Measurements from ENCODE around the gene DHX38. TPM values are rescaled to one million over a fixed set of nuclear protein-coding genes. Genes with fewer than 3 reads are reported as not detected.
A peak's percentile ranks its signal among the peaks of the same experiment; 100 is the strongest.

DHX38 gene
- total RNA-seq, 1 experiment from 2014 or later = 32.3 TPM

DNA sequence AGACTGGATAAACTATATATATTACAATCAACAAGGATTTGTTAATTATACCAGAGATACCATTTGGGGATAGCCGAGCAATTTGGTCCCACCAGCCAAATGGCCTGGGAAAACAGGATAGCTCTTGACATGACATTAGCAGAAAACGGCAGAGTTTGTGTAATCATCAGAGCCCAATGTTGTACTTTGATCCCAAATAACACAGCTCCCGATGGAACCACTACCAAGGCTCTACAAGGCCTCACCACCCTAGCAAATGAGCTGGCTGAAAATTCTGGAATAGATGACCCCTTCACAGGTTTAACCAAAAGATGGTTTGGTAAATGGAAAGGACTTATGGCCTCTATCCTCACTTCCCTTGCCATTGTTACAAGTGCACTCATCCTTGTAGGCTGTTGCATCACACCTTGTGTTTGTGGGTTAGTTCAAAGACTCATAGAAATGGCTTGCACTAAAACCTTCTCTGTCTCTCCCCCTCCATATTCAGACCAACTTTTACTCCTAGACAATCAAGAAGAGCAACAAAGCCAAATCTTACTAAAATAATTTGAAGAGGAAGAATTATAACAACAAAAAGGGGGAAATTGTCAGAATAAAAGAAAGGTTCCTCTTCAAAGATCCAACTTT lies 9.8 kb upstream of the DHX38 start:
- no peak for DNase-seq (ENCODE audit: low read depth)

DNA sequence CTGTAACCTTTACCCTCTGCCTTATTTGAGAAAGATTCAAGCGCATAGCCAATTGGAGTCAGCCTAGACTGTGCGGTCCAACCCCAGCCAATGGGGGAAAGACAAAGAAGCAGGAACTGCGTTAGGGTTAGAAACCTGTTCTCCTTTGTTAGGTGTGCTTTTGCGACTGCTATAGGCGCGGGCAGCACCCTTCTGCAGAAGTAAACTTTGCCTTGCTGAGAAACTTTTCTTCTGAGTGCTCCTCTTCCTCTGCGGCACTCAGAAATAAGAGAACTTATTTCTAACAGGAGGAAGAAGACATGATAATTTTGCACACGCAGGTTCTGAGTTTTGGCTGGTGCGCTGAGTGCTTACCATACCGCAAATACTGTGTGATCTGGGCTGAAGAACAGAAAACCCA lies 9.2 kb upstream of the DHX38 start:
- no peak for DNase-seq (ENCODE audit: low read depth)

DNA sequence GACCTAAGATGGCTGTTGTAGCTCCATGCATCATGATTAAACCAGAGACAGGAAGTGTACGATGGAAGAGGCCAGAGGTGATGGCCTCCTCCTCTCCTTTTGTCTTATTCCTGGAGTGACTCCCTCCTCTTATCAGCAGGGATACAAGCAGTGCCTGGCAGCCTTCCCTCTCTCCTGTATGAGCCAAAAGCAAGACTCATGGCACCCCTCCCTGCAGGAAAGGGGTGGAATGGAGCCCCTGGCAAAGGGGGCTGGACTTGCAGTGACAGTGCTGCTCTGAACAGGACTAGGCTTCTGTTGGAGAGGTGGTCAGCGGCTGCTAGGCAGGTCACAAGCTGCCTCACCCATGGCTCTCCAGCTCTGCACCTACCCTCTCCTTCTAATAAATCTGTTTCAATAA lies 8.6 kb upstream of the DHX38 start:
- no peak for DNase-seq (ENCODE audit: low read depth)

DNA sequence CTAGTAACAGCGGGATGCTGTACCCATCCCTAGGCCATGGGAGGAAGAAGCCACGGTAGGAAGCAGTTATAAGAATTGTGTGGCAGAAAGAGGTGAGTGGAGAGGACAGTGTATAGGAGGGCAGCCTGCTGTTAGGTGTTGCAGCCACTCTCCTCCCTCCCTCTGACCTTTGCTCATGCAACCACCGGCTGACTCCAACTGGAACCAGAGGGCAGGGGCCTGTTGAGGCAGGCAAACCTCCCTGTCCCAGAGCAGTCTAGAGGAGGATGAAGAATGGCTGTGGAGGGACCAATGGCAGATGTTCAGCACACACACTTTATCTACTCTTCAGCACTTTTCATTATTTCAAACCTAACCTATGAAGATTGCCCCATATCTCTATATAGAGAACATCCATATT lies 2.4 kb upstream of the DHX38 start:
- DNase-seq (ENCODE audit: low read depth) = no peak

DNA sequence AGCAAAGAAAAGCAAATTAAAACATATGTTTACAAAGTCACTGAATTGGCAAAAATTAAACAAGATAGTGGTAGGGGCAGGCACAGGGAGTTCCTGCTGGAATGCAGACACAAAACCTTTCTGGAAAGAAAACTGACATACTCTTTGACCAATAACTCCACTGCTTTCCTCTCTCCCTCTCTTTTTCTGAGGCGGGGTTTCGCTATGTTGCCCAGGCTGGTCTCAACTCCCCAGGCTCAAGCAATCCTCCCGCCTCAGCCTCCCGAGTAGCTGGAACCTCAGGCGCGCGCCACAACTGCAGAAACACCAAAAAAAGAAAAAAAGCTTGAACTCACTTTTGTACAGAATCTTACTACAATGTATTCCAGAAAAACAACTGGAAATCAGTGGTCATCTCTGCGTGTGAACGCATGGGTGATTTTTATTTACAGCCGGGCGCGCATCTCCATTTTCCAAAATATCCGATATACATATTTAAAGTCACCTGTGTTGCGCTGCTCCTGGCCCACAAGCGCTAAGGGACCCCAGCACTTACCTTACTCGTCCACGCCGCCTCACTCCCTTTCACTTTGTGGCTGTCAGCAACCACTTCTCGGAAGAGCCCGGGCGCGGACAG lies 707 bp upstream of the DHX38 start:
- DNase-seq (ENCODE audit: low read depth) = peak; percentile 82

DNA sequence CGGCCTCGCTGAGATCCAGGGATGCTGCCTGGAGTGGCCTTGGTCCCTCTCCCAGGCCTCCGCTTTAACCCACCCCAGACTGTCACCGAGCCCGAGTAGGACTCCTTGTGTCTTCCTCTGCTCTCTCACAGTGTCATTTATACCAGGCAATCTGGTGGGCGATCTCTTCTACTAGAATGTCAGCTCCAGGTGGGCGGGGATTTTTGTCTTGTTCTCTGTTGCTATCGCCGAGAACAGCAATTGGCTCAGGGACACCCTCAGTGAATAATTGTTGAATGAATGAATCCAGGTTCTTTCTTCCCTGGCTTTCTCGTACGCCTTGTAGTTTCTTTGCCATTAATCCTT lies 591 bp downstream of the DHX38 start:
- DNase-seq (ENCODE audit: low read depth) = peak; percentile 22

DNA sequence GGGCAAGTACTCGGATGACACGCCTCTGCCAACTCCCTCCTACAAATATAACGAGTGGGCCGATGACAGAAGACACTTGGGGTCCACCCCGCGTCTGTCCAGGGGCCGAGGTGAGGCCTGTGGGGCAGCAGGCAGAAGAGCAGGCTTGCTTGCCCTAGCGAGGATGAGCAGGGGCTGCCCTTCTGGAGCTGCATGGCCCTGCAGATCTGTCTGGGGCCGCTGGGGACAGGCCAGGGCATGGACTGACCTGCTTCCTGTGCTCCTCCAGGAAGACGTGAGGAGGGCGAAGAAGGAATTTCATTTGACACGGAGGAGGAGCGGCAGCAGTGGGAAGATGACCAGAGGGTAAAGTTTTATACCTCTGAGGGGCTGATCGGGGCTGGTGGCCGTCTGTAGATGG lies 5.3 kb downstream of the DHX38 start:
- DNase-seq (ENCODE audit: low read depth) = no peak

DNA sequence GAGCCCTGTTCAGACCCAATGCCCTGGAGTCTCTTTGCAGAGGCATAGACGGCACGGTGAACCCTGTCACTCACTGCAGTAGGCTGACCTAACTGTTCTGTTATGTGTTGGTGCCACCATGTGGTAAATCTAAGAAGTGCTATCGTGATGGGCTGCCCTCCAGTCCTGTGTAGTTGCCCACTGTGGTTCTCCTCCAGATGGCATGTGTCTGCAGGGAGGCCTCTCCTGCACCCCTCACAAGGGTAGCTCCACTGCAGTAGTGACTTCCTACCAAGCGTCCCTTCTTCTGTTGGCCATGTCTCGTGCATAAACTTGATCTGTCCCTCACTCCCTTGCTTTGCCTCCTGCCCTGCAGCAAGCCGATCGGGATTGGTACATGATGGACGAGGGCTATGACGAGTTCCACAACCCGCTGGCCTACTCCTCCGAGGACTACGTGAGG lies 5.8 kb downstream of the DHX38 start:
- peak; percentile 55 for DNase-seq (ENCODE audit: low read depth)

DNA sequence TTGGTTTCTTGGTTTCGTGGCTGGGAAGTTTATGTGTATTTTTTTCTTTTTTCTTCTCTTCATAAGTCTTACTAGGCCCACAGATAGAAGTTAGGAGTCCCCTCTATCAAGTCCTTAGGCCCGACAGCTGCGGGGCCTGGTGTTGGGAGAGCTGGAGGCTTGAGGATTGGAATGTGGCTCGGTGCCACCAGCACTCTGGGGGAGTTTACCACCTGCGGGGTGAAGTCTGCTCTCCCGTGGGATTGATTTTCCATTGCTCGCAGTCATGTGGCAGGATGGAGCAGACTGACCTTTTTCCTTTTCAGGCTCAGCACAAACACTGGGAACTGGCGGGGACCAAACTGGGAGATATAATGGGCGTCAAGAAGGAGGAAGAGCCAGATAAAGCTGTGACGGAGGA lies 7.5 kb downstream of the DHX38 start:
- no peak for DNase-seq (ENCODE audit: low read depth)

DNA sequence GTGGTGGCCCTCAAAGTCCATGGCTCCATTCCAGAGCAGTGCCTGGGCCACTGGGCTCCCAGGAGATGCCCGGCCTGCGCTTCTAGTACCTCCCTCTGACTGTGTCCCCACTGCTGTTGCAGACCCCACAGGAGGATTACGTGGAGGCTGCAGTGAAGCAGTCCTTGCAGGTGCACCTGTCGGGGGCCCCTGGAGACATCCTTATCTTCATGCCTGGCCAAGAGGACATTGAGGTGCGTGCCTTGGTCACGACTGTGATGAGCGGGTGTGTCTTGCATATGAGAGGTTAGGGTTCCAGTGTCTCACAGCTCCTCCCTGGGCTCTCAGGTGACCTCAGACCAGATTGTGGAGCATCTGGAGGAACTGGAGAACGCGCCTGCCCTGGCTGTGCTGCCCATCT lies 11.3 kb downstream of the DHX38 start:
- no peak for DNase-seq (ENCODE audit: low read depth)

DNA sequence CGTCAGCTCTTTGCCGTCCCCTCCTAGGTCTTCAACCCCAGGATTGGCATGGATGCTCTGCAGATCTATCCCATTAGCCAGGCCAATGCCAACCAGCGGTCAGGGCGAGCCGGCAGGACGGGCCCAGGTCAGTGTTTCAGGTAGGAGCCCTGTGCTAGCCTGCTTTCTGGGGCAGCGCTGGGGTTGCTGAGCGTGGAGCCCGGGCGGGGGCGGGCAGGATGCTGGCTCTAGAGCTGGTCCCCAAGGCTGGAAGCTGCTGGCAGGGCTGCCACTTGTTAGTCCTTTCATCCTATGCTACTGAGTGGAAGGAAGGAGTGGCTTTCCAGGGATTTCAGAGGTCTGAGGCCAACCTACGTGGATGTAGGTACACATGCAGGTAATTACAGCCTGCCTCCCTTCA lies 12.3 kb downstream of the DHX38 start:
- no peak for DNase-seq (ENCODE audit: low read depth)

DNA sequence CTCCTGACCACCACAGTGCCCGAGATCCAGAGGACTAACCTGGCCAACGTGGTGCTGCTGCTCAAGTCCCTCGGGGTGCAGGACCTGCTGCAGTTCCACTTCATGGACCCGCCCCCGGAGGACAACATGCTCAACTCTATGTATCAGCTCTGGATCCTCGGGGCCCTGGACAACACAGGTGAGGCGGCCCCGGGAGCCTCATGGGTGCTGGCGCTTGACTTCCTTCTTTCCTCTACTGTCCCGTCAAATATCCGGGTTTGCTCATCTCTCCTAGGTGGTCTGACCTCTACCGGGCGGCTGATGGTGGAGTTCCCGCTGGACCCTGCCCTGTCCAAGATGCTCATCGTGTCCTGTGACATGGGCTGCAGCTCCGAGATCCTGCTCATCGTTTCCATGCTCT lies 13.7 kb downstream of the DHX38 start:
- no peak for DNase-seq (ENCODE audit: low read depth)

DNA sequence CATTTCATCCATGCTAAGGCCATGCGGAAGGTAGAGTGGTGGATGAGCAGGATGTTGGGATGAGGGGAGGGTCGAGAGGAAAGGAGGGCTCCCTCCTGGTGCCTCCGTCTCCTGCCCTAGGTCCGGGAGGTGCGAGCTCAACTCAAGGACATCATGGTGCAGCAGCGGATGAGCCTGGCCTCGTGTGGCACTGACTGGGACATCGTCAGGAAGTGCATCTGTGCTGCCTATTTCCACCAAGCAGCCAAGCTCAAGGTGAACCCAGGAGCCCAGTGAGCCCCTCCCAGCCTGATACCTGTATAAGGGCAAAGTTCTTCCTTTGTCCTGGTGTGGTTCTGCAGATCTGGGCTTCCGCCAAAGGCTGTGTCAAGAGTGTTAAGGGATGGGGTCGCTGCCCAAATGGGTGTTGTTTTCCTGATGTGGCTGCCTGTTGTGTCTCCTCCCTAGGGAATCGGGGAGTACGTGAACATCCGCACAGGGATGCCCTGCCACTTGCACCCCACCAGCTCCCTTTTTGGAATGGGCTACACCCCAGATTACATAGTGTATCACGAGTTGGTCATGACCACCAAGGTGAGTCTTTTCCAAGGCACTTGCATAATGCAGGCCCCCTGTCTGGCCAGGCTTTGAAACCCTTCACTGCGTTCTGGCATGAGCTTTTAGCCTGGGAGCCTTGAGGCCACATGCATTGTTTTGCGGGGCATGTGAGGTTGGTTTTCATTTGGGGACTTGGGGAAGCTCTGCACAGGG lies 14.9 kb downstream of the DHX38 start:
- DNase-seq (ENCODE audit: low read depth) = no peak

DNA sequence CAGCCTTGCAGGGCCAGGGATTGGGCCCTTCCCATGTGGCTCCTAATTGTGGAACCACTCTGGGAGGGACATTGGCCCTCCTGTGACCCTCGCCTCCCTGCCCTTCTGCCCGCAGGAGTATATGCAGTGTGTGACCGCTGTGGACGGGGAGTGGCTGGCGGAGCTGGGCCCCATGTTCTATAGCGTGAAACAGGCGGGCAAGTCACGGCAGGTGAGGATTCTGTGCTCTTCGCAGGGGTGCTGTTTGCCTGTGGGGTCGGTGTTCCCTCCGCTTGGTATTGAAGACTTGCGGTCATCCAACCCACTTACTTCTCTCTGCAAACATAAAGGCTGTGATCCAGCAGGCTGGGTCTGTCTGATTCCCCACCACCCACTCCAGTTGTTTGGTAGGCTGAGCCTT lies 15.7 kb downstream of the DHX38 start:
- DNase-seq (ENCODE audit: low read depth) = no peak

DNA sequence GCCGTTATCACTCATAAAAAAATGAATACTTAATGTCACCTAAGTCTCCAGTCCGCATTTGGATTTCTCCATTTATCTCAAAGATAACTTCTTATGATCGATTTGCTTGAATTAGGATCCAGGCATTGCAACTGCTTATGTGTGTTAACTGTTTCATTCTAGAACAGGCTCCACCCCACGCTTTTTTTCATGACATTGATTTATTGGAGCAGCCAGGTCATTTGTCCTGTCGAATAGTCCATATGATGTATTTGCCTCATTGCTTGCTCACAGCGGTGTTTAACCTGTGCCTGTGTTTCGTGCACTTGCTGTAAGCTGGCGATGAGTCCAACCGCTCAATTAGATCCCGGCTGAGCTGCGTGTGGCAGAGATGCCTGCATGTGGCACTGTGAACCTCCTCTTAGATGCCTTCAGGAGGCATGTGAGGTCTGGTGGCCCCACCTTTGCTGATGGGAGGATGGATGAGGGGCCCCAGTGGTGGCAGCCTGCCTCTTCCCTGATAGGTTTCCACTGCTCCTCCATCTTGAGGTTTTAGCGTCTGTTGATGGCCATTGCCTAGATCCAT lies 16.4 kb downstream of the DHX38 start:
- DNase-seq (ENCODE audit: low read depth) = no peak

DNA sequence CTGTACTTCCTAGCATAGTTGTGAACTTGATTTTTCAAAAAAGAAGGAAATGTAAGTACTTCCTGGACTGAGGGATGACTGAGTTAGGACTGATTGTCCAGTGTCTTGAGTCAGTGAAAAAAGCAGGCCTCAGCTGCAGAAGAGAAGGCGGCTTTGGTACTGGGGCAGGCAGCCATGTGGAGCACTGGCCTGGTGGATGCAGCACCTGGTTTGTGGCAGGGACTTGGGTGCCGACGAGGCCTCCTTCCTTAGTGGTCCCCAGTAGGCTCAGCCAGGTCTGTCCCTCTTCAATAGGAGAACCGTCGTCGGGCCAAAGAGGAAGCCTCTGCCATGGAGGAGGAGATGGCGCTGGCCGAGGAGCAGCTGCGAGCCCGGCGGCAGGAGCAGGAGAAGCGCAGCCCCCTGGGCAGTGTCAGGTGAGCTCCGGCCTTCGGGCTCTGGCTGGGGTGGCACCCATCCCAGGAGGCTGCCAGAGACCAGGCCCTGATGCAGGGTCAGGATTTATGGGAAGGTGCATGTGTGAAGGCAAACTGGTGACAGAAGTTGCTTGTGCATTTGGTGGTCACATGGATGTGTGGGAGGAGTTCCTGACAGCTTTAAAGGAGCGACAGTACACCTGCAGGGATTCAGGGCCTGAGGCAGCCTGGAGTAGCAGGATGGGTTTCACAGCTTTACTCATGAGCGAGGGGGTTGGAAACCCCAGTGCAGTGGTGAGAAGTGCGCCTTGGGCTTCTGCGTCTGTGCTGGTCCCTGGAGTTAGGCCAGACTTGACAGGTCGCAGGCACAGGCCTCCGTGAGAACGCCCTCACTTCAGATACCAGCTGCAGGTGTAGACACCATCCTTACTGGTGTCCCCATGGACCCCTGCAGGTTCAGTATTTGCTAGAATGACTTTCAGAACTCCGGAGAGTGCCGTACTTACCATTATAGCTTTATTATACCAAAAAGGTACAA lies 17.3 kb downstream of the DHX38 start:
- DNase-seq (ENCODE audit: low read depth) = no peak

DNA sequence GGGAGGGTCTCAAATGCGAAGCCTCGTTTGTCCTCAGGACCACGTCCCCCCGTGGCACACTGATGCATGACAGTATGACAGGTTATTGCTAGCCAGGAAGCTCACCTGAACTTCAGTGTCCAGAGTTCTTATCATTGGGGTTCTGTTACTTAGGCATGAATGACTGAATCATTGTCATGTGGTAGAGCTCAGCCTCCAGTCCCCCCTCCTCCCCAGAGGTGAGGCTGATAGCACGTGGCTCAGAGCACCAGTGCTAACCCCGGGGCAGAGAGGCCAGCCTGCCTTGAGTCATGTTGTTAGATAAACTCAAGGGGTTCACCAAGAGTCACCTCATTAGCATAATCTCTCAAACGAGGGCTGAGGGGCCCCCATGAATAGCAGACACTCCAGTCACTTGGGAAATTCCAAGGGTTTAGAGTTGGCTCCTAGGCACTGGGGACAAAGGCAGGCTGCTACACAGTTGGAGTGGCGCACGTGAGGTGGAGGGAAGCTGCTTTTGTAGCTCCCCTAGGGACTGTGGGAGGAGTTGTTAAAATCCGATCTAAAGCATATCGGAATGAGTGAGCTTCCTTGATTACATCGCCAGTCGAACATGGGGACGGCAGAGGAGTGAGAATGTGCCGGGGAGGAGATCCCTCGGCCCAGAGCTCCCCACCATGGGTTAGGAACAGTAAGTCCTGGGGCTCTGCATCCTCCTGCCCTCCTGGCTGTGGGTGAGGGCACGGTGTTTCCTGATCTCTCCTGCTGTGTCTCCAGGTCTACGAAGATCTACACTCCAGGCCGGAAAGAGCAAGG lies 18.2 kb downstream of the DHX38 start:
- DNase-seq (ENCODE audit: low read depth) = peak; percentile 9

DNA sequence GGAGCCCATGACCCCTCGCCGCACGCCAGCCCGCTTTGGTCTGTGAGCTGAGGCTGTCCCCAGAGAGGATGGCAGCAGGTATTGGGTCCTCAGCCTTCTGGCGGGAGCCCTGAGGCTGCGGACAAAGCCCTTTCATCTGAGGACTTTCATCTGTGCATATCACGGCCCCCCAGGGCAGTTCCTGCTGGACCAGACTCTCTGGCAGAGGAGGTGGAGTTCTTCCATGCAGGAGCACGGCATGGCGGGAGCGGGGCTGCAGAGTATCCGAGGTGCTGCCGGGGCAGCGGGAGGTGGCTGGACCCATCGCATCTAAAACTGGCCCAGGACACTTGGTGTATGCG lies 18.8 kb downstream of the DHX38 start:
- DNase-seq (ENCODE audit: low read depth) = no peak

DNA sequence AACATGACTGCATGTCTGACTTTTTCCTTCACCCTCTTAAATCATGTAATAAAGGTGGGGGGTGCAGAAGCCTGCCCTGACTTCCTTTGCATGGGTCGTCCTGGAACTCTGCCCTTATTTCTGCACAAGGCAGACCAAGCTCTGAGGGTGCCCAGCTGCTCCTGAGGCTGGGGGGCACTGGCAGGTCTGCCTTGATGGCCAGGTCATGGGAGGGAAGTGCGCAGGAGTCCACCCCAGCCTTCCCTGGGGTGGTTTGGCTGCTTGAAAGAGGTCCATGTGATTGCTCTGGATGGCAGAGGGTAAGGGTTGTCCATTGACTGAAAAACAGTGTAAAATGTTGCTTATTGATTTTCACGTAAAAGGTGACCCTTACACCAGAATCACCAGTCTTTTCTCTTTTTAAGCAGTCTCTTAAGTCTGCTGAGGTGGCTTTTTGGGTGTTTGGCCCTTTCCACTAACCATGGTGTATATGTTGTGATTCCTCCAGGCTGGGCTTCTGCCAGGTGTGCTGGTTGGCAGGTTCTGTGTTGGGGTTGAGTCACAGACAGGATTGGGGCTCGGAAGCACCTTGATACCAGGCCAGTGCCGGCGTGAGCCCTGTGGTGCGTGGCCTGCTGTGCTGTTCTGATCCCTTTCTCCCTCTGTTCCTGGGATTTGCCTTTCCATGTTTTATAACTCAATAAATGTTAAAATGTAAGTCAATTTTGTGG lies 19.4 kb downstream of the DHX38 start:
- no peak for DNase-seq (ENCODE audit: low read depth)

DNA sequence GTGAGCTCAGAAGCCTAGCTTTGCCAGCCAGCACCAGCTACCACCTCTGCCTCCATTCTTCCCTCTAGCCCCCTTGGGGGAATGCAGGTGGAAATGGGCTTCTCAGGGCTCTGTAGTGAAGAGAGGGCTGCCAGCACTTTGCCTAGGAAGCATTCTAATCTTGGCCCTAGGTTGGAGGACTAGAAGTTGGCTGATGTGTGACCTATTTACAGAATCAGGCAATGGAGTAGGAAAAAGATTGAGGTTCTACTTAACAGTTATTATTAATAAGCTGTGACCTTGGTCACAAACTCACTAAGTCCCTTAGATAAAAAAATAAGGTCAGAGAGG lies 19.9 kb downstream of the DHX38 start:
- no peak for DNase-seq (ENCODE audit: low read depth)

DNA sequence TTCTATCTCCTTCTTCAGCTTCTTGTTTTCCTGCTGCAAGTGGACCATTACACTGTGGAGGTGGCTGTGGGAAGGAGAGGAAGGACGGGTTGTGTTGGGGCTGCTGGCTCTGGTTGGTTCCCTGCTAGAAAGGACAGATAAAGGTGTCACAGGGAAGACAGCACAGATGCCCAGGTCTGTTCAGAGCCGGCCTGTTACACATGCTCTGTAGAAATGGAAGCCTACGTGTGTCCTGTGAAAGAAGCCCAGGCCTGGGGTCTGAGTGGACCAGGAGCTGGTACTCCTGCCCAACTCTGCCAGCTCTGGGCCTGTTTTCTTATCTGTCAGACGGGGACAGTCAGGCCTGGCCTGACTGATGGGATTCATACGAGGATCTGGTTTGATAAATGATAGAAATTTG lies 26.4 kb downstream of the DHX38 start:
- DNase-seq (ENCODE audit: low read depth) = no peak
